ENCODE data around the gene OTUD1.

DNA sequence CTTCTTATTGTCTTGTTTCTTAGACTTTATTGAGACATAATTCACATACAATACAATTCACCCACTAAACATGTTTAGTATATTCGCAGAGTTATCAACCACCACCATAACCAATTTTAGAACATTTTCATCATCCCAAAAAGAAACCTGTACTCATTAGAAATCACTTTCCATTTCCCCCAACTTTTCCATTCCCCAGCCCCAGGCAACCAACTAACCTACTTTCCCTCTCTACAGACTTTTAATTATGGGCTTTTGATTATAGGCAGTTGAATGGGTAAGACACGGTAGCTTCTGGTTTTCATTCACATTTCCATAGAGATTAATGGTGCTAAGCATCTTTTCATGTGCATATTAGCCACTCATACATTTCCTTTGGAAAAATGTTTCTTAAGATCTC lies 24.2 kb upstream of the OTUD1 start:
- TF ChIP-seq, protein P1, sequence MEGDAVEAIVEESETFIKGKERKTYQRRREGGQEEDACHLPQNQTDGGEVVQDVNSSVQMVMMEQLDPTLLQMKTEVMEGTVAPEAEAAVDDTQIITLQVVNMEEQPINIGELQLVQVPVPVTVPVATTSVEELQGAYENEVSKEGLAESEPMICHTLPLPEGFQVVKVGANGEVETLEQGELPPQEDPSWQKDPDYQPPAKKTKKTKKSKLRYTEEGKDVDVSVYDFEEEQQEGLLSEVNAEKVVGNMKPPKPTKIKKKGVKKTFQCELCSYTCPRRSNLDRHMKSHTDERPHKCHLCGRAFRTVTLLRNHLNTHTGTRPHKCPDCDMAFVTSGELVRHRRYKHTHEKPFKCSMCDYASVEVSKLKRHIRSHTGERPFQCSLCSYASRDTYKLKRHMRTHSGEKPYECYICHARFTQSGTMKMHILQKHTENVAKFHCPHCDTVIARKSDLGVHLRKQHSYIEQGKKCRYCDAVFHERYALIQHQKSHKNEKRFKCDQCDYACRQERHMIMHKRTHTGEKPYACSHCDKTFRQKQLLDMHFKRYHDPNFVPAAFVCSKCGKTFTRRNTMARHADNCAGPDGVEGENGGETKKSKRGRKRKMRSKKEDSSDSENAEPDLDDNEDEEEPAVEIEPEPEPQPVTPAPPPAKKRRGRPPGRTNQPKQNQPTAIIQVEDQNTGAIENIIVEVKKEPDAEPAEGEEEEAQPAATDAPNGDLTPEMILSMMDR (conservative IDR thresholded peaks at IDR 0.05 in 1 of 2, IDR thresholded peaks at IDR 0.05 in 1 of 2; ENCODE audit: low read depth in 1 of 2, low read length in 2 of 2) = no peak
- no peak for TF ChIP-seq EZH2 (IDR thresholded peaks at IDR 0.05; ENCODE audit: low read length, missing control alignments)

All from fibroblast of lung (primary cell).